LNCAP (cell line): ENCODE data around the gene FOXO4.

Experiments
- TF ChIP-seq, protein P1 (sequence below): fragments of 450-650 bp; IDR thresholded peaks from 2 replicates; pipeline ENCODE4 v1.5.1; 2017; ENCODE audit warnings: mild to moderate bottlenecking

Gene FOXO4

DNA sequence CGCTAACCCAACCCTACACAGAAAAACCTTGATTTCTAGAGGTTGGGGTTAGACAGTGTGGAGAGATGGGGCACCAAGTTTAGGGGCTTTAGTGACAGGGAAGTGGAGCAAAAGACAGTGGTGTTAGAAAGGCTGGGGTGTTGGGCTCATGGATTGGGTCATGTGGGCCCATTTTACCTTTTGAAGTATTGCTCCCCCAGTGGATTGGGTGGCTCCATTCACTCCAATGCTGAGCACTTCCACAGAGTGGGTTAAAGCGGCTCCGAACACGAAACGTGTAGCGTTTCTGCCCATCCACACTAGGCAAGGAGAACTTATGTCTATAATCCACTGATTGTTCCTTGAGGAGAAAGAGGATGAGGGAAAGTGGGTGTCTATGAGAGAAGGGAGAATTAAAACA is 13.4 kb downstream of the FOXO4 start:
- TF ChIP-seq, protein P1, sequence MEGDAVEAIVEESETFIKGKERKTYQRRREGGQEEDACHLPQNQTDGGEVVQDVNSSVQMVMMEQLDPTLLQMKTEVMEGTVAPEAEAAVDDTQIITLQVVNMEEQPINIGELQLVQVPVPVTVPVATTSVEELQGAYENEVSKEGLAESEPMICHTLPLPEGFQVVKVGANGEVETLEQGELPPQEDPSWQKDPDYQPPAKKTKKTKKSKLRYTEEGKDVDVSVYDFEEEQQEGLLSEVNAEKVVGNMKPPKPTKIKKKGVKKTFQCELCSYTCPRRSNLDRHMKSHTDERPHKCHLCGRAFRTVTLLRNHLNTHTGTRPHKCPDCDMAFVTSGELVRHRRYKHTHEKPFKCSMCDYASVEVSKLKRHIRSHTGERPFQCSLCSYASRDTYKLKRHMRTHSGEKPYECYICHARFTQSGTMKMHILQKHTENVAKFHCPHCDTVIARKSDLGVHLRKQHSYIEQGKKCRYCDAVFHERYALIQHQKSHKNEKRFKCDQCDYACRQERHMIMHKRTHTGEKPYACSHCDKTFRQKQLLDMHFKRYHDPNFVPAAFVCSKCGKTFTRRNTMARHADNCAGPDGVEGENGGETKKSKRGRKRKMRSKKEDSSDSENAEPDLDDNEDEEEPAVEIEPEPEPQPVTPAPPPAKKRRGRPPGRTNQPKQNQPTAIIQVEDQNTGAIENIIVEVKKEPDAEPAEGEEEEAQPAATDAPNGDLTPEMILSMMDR: no peak

DNA sequence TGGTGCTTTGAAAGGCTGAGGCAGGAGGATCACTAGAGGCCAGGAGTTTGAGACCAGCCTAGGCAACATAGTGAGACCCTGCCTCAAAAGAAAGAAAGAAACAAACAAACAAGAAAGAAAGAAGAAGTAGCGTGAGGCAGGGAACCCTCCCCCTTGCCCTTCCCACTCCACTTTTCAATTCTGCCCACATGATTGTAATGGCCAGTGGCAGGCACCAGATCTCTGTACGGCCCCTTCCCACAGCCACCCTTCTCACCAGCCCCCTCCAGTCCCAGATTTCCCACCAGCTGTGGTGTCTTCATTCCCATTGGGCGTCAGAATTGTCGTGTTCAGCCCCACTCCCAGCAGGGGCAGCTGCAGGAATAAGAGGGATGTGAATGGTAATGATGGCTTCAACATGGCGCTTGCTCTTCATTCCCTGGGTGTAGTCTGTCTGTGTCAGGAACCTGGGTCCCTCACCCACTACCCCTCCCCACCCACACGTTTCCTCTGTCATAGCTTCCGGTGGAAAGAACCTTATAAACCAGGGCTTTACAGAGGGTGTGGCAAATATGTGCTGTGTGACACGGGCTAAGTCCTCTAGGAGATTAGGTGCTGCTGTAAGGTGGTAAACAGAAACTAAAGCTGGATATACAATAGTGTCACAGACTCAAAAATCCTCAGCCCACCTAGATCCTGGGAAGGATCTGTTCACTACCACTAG is 15.6 kb downstream of the FOXO4 start, which contains the start of gene IL2RG:
TSS of gene IL2RG (minus strand) at position 437 of the 703 bp plus-strand sequence. CDS start at position 399, 38 bp downstream.
- TF ChIP-seq, protein P1: no peak

DNA sequence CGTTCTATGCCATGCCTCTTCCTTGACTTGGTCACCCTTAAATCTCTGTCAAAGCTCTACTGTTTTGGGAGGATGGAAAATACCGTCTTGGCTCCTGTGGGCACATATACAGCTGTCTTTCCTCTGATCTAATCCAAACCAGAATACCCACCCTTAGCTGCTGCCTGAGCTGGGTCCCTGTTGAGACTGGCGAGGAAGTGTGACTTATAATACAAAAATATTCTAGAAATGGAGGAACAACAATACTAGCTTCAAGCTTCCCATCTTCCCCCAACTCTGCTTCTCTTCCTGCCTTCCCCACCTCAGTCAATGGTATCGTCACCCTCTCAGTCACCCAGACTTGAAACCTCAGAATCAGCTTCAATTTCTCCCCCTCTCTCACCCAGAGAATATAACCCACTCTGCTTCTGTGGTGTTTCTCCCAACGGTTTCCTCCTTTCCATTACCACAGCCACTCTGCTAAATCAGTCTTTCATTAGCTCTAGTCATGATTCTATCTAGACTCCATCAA is 16.3 kb downstream of the FOXO4 start:
- TF ChIP-seq, protein P1: no peak

DNA sequence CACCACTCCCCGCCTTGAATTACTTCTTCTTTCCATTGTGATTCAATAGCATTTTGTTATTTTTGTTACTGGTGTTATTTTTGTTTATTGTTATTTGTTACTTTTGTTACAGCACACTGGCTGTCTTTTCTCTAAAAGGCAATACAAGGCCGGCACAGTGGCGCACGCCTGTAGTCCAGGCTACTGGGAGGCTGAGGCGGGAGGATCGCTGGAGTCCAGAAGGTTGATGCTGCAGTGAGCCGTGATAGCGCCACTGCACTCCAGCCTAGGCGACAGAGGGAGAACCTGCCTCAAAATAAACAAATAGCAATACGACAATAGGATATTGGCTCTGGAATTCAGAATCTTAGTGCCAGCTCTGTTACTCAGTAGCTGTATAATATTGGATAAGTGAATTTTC is 21.7 kb downstream of the FOXO4 start:
- TF ChIP-seq, protein P1: no peak

DNA sequence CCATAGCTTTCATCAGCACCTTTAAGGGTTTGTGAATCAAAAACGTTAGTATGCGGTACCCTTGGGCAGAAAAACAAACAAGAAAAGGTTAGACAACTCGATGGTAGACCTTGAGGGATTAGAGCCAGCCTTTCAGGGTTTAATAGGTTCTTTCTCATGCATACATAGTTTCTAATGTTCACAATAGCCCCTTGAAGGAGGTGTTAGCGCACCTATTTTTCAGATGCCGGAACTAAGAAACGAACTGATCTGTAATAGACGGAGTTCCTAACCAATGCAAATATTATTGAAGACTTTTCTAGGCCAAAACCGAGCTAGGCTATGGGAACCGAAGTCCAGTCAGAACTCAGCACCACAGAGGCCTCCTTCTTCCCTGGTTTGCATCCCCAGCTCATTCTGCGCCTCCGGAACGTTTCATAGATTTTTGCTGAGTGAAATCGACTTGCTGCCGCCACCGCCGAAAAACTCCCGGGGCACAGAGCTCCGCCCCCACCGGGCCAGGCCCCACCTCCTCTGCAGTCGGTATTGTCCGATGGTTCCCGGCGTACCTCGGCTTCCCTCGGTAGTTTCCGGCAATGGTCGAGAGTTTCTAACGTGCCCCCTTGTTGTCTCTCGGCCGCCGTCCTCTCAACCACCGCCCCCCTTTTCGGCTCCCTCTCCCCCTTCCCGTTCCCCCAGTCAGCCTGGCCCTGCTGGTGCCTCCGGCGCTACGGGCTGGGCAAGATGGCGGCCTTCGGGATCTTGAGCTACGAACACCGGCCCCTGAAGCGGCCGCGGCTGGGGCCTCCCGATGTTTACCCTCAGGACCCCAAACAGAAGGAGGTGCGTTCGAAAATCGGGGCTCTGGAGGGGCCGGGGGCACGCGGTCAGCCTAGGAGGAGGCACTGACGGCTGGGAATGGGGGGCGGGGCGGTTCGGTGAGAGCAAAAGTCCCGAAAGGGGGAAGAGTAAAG is 22.7 kb downstream of the FOXO4 start, which contains the start of gene MED12:
TSS of gene MED12 (plus strand) at position 565 of the 953 bp plus-strand sequence. CDS start at position 724, 159 bp downstream.
- TF ChIP-seq, protein P1: no peak

DNA sequence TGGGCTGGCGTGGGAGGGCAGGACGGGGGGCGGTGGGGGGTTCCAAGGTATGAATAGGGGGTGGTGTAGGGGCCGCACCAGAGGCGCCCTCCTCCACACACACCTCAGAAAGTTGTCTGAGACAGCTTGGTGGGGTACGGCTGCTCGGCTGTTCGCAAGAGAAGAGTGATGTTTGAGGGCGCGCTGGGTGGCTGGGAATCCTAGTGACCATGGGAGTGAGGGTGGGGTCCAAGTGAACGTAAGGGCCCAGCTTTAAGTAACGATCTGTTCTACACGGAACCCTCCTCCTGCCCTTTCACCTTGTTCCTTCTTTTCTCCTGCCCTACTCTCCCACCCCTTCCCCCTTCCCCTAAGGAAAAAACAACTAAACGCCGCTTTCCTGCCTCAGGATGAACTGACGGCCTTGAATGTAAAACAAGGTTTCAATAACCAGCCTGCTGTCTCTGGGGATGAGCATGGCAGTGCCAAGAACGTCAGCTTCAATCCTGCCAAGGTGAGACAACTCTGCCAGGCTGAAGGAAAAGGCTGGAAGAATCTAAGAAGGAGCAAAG is 23.4 kb downstream of the FOXO4 start:
- TF ChIP-seq, protein P1: no peak

DNA sequence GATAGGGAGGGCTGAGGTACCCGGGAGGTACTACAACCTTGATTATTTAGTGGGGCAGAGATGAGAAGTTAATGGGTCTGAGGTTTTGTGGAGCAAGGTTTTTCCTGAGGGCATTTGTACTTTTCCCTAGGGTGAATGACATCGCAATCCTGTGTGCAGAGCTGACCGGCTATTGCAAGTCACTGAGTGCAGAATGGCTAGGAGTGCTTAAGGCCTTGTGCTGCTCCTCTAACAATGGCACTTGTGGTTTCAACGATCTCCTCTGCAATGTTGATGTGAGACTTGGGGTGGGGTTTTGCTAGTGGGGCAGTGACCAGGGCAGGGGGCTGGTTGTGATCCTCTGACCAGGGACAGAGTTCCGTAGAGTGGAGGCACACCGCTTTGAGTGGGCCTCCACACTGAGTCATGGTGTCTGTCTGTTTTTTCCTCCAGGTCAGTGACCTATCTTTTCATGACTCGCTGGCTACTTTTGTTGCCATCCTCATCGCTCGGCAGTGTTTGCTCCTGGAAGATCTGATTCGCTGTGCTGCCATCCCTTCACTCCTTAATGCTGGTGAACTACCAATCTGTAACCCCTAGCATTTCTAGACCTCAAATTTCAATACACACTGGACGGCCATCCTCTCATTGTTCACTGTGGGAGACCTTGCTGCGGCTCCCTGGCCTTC is 32.6 kb downstream of the FOXO4 start:
- TF ChIP-seq, protein P1: no peak
